Measurements from ENCODE around the gene KNSTRN. TPM values are rescaled to one million over a fixed set of nuclear protein-coding genes. Genes with fewer than 3 reads are reported as not detected.

Gene KNSTRN
- total and polyA plus RNA-seq, 2 of the 13 experiments (the other 11 are each of a cell fraction or from before 2014, with no cell fraction given), result 20.3 to 62.3 TPM

DNA sequence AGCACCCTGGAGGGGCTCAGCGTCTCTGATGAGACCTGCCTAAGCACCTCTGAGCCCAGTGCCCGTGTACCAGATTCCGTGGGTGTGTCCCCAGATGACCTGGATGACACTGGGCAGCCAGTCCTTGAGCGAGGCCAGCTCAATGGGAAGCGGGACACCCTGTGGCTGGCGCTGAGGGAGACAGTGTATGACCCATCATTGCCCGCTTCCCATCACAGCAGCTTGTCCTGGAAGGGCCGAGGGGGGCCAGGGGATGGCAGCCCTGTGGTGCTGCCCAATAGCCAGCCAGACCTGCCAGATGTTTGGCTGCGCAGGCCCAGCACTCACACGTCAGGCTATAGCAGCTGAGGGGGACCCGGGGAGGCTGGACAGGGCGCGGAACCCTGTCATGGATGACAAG, 12.6 kb upstream of the KNSTRN start (continued):
- TF ChIP-seq SOX13 (IDR thresholded peaks at IDR 0.05) (no peak), SOX13 (CRISPR knock-in tag; conservative IDR thresholded peaks at IDR 0.05 in 1 of 2, IDR thresholded peaks at IDR 0.05 in 1 of 2) (no peak), RELA (CRISPR knock-in tag; IDR thresholded peaks at IDR 0.05) (no peak)
- TF ChIP-seq, protein P1, sequence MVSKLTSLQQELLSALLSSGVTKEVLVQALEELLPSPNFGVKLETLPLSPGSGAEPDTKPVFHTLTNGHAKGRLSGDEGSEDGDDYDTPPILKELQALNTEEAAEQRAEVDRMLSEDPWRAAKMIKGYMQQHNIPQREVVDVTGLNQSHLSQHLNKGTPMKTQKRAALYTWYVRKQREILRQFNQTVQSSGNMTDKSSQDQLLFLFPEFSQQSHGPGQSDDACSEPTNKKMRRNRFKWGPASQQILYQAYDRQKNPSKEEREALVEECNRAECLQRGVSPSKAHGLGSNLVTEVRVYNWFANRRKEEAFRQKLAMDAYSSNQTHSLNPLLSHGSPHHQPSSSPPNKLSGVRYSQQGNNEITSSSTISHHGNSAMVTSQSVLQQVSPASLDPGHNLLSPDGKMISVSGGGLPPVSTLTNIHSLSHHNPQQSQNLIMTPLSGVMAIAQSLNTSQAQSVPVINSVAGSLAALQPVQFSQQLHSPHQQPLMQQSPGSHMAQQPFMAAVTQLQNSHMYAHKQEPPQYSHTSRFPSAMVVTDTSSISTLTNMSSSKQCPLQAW (CRISPR knock-in tag; IDR thresholded peaks at IDR 0.05), result no peak
- TF ChIP-seq, protein P2, sequence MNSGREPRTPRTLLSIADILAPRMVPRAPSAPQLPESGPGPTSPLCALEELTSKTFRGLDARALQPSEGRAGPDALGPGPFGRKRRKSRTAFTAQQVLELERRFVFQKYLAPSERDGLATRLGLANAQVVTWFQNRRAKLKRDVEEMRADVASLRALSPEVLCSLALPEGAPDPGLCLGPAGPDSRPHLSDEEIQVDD (CRISPR knock-in tag; IDR thresholded peaks at IDR 0.05; ENCODE audit: borderline replicate concordance), result no peak

DNA sequence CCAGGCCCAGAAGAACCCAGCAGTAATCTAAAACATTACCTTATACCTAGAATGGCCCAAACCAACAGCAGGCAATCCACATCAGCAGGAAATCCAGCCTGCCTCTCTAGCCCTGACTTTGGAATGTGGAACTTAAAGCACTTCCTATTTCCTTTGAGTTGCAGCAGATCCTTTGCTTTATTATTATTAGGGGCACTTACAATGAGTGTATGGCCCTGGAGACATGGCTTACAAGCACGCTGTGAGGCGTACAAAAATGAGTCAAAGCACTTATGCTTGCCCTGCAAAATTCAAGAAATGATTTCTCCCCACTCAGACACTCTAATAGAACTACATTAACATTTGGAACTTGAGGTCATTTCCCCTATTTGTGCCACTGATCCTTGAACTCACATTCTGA, 9.5 kb upstream of the KNSTRN start:
- no peaks in the 10 kb centered on the region for H3K9me3 ChIP-seq (ENCODE audit: low read length)
- no peaks in the 10 kb centered on the region for H3K79me2 ChIP-seq (ENCODE audit: insufficient read depth, low read length)
- CTCF ChIA-PET (ENCODE audit: low intra/inter-chr PET ratio, low total read pairs), result no interaction called here
- peaks cover 6 to 42% of the 10 kb centered on the region in 2 experiments; a peak in 4 of 5 replicates for H3K27me3 ChIP-seq (ENCODE audit: control insufficient read depth in 1 of 2, insufficient read depth in 2 of 2, low read length in 2 of 2)
- no peak overlapping the region for H3K4me2 ChIP-seq (ENCODE audit: low read depth, low read length)
- intact Hi-C loops (cut with micrococcal nuclease; ENCODE audit: unreplicated experiment), result no loop called here
- no peaks in the 10 kb centered on the region for H4K20me1 ChIP-seq (ENCODE audit: insufficient read depth, low read length)
- BruUV-seq (replicated peaks), result no TSS peak
- H3K36me3 ChIP-seq (replicated peaks in 1 of 2; ENCODE audit: control insufficient read depth in 1 of 2, insufficient read depth in 2 of 2, low read length in 2 of 2), result no peaks in the 10 kb centered on the region
- WGBS (ENCODE audit: low lambda C conversion rate), result 4% methylated on average over 2 of the region's 2 CpGs
- no peak overlapping the region for H3K4me3 ChIP-seq (replicated peaks in 1 of 3; ENCODE audit: insufficient read depth in 1 of 3, low read depth in 2 of 3, low read length in 3 of 3)
- H3K4me1 ChIP-seq (ENCODE audit: insufficient read depth, low read length), result no peaks in the 10 kb centered on the region
- no peak overlapping the region for H3K9ac ChIP-seq (ENCODE audit: insufficient read depth, low read depth, low read length)
- no peak for DNase-seq (ENCODE audit: low spot score)
- in situ Hi-C loops (cut with HindIII; ENCODE audit: extremely low pct_ligation_motif_present, low pct_unique_long_range_greater_than_20kb), result no loop called here
- H2AFZ ChIP-seq (ENCODE audit: low read length), result no peak overlapping the region
- POLR2A ChIA-PET, result no interaction called here
- no peak for FAIRE-seq
- no peak overlapping the region for H3K27ac ChIP-seq (ENCODE audit: extremely low read length, insufficient read depth, low read length)
- ATAC-seq, result no peak
- TF ChIP-seq HNRNPLL (IDR thresholded peaks at IDR 0.05; ENCODE audit: low read depth, low read length, poor library complexity, severe bottlenecking) (no peak), NFIC (IDR thresholded peaks at IDR 0.05; ENCODE audit: low read length) (no peak), ZNF263 (CRISPR knock-in tag; IDR thresholded peaks at IDR 0.05) (no peak), BRCA1 (CRISPR knock-in tag; IDR thresholded peaks at IDR 0.05) (no peak), ZBTB43 (CRISPR knock-in tag; conservative IDR thresholded peaks at IDR 0.05) (no peak), NFE2 (CRISPR knock-in tag; IDR thresholded peaks at IDR 0.05) (no peak), ZNF441 (CRISPR knock-in tag; IDR thresholded peaks at IDR 0.05; ENCODE audit: borderline replicate concordance) (no peak), ZNF710 (CRISPR knock-in tag; IDR thresholded peaks at IDR 0.05; ENCODE audit: borderline replicate concordance) (no peak), TGIF2 (CRISPR knock-in tag; IDR thresholded peaks at IDR 0.05) (no peak), HNRNPH1 (optimal IDR thresholded peaks at IDR 0.05; ENCODE audit: low read depth, low read length) (no peak)
- TF ChIP-seq, protein P3, sequence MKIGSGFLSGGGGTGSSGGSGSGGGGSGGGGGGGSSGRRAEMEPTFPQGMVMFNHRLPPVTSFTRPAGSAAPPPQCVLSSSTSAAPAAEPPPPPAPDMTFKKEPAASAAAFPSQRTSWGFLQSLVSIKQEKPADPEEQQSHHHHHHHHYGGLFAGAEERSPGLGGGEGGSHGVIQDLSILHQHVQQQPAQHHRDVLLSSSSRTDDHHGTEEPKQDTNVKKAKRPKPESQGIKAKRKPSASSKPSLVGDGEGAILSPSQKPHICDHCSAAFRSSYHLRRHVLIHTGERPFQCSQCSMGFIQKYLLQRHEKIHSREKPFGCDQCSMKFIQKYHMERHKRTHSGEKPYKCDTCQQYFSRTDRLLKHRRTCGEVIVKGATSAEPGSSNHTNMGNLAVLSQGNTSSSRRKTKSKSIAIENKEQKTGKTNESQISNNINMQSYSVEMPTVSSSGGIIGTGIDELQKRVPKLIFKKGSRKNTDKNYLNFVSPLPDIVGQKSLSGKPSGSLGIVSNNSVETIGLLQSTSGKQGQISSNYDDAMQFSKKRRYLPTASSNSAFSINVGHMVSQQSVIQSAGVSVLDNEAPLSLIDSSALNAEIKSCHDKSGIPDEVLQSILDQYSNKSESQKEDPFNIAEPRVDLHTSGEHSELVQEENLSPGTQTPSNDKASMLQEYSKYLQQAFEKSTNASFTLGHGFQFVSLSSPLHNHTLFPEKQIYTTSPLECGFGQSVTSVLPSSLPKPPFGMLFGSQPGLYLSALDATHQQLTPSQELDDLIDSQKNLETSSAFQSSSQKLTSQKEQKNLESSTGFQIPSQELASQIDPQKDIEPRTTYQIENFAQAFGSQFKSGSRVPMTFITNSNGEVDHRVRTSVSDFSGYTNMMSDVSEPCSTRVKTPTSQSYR (CRISPR knock-in tag; IDR thresholded peaks at IDR 0.05; ENCODE audit: borderline replicate concordance), result no peak
